Stimulated activated CD8-positive, alpha-beta memory T cell treated with anti-CD3 and anti-CD28 coated beads, Interleukin-7, amount 100 ng/mL, for 4 hours (primary cell): ENCODE measurements around the gene PDPN.

Source experiments
- DNase-seq, 2 donors: peaks; one replicate each; pipeline ENCODE4 v3.0.0-alpha.2; 2020; ENCODE audit warnings: low read depth in 2 of 2

The PDPN gene

DNA sequence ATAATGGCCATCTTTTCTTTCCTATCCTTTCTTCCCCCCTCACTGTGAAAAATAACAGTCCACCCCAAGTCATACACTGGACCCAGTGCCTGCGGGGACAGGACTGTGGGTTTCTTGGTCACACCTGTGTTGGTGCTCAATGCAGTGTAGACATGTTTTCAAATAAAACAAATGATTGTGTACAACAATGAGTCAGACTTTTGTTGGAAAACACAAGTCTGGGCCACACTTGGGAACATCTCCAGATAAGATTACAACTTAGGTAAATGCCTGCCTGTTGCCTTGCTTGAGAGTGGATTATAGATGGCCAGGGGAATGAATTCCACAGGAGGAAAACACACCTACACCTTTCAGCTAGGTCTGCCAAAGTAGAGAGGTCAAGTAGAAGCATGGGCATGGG is 34.1 kb downstream of the PDPN start:
- DNase-seq: no peak

DNA sequence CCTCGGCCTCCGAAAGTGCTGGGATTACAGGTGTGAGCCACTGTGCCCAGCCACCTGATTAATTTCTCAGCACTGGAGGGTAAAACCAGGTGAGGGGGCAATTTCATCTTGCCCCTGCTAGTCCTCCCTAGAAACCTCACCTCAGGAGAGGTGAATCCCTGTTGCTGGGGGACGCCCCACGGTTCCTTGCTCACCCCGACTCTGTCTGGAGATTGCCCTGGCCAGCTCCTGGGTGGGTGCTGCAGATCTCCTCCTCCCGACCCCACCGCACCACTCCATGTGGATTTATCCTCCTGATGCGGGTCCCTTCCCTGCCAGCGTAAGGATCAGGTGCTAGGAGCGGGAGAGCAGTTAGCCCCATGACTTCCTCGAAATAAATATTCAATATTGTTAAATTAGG is 34.9 kb downstream of the PDPN start:
- DNase-seq: no peak

DNA sequence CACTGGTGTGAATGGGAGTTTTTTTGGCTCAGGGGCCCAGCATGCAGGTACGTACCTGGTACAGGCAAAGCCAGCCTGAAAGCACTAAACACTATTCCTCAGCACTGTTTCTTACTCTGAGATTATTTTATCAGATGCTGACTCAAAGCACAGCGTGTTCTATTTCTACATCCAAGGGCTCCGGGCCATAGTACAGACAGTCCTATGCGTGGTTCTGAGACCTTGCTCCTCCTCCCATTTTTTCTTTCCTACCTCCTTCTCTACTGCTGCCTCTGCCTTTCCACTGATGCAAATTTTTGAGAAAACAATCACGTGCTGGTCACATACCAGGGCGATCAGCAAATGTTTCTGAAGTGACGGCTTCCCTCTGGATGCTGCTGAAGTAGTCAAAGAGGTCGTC is 36.3 kb downstream of the PDPN start:
- no peak for DNase-seq

DNA sequence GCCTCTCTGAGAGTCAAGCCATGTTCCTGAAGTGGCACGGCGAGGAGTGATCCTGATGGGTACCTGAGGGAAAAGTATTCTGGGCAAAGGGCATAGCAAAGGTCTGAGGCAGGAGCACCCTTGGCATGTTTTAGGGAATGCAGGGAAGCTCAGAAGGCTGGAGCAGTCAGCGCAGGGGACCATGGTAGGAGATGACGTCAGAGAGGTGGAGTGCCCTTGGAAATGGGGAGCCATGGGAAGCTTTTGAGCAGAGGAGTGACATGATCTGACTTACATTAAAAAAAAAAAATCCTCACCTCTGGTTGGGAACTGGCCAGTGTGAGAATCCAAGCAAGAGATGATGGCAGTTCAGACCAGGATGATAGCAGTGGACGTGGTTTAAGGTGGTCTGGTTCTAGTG is 37.2 kb downstream of the PDPN start:
- no peak for DNase-seq

DNA sequence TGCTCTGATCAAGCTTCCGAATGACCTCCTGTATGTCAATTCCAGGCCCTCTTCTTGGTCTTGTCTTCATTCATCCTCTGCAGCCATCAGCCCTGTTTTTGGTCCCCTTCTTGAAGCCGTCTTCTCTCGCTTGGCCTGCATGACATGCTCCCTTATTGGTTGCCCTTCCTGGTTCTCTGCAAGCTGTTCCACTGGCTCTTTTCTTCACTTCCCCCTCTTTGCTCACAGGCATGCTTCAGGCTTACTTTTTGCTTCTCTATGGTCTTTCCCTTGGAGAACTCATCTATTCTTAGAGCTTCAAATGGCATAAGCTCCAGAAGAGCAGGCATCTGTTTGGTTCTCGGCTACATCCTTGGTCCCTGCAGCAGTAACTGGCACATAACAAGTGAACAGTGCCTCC is 38.8 kb downstream of the PDPN start:
- no peak for DNase-seq

DNA sequence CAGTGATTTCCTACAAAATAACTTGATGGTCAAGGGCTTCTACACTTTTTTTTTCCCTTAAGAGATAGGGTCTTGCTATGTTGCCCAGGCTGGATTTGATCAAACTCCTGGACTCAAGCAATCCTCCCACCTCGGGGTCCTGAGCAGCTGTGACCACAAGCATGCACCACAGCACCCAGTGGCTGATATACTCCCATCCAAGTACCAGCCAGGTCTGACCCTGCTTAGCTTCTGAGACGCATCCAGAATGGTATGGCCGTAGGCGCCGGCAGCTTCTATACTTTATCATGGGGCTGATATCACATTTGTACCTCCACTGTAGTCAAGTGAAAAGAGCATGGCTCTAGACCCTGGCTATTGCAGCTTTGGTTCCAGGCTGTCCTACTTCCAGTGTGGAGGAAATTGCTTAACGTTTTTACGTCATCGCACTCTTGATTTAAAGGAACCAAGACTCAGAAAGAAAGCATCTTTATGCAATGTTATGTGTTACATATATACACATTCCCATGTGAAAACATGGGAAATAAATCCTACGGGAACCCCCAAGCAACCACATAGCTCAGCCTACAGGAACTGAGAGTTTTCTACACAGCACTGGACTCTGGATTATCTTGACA is 39.5 kb downstream of the PDPN start:
- DNase-seq: no peak

DNA sequence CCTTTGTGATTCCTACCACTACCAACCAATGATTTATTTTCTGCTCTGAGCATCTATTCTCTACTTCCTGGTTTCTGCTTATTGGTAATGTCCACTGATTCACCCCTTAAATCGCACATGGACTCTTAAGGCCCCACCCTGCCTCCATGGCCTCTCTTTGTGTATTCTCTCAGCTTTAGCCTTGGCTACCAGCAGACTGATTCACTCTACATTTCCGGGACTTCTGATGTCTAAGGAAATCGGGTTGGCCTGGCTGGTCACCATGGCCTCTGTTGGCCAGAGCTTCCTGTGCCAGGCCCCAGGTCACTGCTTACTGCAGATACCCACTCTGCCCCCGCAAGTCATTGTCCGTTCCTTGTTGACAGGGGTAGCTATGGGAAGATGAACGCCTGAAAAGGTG is 40.9 kb downstream of the PDPN start:
- DNase-seq: no peak

DNA sequence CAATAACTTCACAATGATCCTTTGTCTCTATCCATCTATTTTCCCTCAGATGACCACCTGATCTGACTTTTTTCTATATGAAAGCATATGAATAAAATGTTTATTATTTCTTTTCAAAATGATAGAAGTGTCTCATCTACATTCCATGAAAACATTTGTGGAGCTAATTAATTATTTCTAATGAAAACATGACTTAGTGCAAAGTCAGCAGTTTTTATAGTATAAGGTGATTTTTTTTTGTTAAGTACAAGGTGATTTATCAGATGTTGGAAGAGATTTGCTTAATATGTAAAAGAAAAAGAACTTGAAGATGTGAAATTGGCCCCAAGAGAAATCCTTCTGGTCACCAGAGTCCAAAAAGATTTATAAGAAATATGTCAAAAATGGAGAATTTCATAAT is 43.5 kb downstream of the PDPN start:
- no peak for DNase-seq

DNA sequence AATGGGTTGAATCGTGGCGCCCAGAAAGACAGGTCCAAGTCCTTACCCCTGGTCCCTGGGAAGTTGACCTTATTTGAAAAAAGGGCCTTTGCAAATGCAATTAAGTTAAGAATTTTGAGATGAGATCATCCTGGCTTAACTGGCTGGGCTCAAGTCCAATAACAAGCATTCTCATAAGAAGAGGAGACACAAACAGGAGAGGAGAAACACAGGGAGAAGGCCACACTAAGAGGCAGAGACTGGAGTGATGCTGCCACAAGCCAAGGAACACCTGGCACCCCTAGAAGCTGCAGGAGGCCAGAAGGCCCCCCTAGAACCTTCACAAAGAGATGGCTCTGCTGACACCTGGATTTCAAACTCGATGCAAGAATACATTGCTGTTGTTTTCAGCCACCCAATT is 44.6 kb downstream of the PDPN start:
- DNase-seq: no peak

DNA sequence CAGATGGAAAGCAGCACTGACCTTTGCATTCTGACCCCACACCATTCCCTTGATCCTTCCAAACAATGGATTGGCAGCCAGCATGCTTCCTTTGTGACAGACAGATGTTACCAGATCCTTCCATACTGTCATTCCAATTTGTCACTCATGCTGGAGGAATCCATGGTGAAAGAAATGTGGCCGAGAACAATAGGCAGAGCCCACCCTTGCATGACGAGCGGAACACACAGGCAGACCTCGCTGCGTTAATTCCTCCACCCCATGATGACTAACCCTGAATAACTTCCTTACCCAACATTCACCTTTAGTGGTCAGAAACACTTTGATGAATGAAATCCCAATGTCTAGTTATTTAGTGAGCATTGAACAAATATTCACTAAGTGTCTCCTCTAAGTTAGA is 45.1 kb downstream of the PDPN start:
- DNase-seq: no peak

DNA sequence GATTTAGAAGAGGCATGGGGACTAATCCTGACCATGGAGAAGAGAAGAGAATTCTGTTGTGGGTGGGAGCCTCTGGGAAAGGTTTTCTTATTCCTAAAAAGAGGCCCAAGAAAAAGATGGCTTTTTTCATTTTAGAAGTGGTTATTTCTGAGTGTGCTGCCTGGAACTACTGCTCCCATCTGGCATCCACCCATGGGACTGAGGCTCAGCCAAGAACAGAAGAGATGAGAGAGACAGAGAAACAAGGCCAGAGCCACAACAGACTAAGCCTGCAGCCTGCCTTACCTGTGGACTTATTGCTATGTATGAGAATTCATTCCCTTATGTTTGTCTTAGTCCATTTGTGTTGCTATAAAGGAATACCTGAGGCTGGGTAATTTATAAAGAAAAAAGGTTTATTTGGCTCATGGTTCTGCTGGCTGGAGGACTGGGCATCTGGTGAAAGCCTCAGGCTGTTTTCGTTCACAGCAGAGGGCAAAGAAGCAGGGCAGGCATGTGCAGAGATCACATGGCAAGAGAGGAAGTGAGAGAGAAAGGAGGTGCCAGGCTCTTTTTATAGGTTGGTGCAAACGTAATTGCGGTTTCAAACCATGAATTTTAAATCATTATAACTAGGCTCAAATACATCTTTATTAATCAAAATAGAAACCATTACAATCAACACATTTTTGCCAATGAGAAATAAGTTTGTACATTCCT is 58.8 kb downstream of the PDPN start:
- DNase-seq: no peak

DNA sequence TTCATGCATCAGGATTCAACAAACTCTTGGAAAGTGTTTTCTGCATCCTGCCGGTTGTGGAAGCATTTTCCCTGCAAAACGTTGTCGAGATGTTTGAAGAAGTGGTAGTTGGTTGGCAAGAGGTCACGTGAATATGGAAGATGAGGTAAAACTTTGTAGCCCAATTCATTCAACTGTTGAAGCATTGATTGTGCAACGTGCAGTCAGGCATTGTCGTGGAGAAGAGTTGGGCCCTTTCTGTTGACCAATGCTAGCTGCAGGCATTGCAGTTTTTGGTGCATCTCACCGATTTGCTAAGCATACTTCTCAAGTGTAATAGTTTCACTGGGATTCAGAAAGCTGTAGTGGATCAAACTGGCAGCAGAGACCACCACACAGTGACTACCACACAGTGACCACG is 59.4 kb downstream of the PDPN start:
- DNase-seq: no peak

DNA sequence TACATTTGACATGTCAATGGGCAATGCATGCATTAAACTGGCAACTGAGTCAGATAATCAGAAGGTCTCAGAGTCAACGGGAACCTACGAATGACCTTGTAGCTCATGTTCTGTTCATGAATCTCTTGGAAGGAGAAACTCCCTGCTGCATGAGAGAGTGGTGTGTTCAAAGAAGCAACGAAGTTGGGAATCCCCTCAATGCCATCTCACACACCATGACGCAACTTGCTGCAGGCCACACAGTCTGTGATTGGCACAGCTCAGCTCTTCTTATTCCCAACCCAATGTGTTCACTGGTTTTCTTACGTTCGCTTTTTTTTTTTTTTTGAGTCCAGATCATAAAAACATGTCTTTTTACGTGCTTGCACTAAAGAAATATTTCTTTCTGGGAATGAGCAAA is 62.9 kb downstream of the PDPN start:
- no peak for DNase-seq

DNA sequence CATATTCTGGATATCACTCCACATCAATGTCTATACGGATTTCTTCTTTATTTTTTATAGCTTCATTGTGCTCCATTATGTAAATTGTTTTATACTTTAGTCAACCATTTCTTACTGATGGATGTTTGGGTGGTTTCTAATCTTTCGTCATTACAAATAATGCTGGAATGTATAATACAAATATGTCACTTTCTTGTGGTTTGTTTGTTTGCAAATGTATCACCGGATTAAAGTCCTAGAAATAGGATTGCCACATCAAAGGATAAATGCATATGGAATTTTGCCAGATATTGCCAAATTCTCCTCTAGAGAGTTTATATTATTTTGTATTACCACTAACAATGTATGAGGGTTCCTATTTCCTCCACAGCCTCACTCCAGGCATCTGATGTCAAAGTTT is 67.6 kb downstream of the PDPN start:
- no peak for DNase-seq

DNA sequence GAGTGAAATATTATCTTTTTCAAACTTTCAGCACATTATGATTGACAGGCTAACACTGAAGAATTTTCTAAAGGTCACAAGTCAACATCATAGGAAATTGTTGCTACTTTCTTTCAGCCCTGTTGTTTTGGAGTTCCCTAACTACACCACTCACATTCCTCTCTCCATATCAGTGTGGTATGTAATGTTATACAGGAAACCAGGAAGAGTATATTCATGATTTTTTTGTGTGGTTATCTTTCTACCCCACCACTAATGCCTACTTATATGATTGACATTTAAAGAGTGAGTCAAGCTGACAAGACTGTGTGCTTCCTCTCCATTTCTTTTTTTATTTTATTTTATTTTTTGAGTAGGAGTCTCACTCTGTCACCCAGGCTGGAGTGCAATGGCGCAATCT is 68.6 kb downstream of the PDPN start:
- no peak for DNase-seq

DNA sequence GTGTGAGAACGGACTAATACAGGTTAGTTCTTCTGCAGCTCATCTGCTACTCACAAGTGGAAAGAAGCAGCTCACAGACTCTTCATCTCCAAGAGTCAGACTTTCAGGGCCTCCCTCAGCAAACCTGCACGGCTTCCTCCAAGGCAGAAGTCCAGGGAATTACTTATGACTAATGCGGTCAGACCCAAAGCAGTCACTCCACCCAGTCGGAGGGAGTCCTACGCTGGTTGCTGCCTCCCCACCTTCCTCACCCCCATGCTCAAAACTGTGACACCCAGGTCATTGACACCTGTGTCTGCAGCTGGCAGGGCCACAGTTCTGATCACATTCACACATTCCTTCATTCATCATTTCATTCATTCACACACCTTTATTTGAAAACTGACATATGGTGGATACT is 77.9 kb downstream of the PDPN start:
- no peak for DNase-seq

DNA sequence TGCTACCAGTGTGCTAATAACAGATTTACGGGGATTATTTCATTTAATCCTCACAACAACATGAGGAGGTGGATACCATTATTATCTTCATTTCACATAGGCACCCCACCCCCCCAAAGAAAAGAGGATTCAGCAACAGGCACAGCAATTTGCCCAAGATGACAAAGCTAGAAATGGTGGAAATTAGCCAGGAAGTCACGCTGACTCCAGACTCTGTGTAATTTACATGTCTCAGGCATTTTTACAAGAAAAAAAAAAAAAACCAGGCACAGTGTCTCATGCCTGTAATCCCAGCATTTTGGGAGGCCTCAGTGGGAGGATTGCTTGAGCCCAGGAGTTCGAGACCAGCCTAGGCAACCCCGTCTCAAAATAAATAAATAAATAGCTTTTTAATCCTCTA is 78.9 kb downstream of the PDPN start:
- no peak for DNase-seq

DNA sequence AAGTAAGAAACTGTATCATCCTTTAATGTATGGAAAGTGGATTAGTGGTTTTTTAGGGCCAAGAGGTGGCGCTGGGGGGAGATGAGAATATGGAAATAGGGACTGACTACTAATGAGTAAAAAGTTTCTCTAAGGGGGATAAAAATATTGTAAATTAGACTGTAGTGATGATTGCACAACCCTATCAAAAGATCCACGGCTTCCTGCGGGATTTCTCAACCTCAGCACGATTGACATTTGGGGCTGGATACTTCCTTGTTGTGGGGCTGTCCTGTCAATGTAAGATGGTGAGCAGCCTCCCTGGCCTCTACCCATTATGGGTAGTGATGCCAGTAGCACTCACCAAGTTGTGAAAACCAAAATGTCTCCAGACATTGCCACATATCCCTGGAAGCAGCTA is 80.3 kb downstream of the PDPN start:
- DNase-seq: no peak

DNA sequence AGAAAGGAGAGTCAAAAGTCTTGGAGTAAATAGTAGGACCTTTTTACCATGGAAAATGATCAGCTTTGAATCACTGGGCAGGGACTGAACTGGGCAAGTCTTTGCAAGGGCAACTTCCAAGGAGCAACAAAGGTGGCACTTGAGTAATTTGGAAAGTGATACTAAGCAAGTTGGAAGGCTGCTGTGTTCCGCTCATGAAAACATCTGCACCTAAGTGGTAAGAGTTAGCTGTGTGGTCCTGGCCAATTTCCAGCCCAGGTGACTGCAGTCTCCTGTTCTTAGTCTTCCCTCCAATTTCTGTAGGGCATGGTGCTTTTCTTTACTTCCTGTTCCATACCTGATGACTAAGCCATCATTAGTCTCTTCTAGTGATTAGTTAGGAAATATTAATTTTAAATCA is 80.8 kb downstream of the PDPN start:
- no peak for DNase-seq

DNA sequence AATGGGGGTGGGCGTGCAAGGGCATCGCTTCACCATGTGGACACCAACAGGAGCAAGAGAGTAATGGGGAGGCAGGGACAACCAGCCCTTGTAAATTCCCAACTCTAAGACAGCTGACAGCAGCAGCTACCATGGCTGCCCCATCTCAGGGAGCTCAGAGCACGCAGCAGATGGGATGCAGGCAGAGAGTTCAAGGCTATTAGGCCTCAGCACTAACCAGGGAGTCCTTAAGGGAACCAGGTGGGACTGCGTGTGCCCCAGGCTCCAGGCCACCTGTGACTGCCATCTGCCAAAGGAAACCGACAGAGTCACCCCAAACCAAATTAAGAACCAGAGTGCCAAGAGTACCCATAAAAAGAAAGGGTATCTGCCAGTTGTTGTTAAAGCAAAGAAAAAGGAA is 82.7 kb downstream of the PDPN start:
- DNase-seq: no peak
